ENCODE measurements around the gene DOC2B. TPM values are rescaled to one million over a fixed set of nuclear protein-coding genes. Genes with fewer than 3 reads are reported as not detected.
"Not testable (repeated sequence)": the region's sequence is repeated elsewhere in the genome, so short reads cannot be mapped to it uniquely, and the experiment has no call there.

Gene DOC2B
- total and polyA plus RNA-seq, 4 donors, result 0.13 to 35.3 (median 8.2) TPM

DNA sequence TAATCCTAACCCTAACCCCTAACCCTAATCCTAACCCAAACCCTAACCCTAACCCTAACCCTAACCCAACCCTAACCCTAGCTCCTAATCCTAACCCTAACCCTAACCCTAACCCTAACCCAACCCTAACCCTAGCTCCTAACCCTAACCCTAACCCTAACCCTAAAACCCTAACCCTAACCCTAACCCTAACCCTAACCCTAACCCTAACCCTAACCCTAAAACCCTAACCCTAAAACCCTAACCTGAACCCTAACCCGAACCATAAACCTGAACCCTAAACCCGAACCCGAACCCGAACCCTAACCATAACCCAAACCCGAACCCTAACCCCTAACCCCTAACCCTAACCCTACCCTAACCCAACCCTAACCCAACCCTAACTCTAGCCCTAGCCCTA is 68.3 kb downstream of the DOC2B start:
- H3K27ac ChIP-seq (ENCODE audit: low read depth in 1 of 2, low read length in 2 of 2); DNase-seq; H3K4me1 ChIP-seq (ENCODE audit: control insufficient read depth in 1 of 2, insufficient read depth in 2 of 2, low read length in 2 of 2); H3K9me3 ChIP-seq (ENCODE audit: control insufficient read depth, low read length); H3K36me3 ChIP-seq (ENCODE audit: control insufficient read depth in 1 of 2, insufficient read depth in 2 of 2, low read length in 1 of 2); ATAC-seq (ENCODE audit: low FRiP score); H3K4me3 ChIP-seq (ENCODE audit: low read length in 2 of 2); intact Hi-C loops (cut with DNase I); H3K27me3 ChIP-seq (ENCODE audit: control insufficient read depth in 1 of 2, insufficient read depth in 2 of 2, low read length in 1 of 2): not testable (repeated sequence)
- WGBS, 2 donors, result no CpG with 5 or more reads among the region's 5 CpGs

Other genes with a start within 250 kb of the DOC2B start
- gene SCGB1C2, start 44.1 kb downstream of the DOC2B start, total RNA-seq, result not detected
- not detected for gene SCGB1C2, start 44.1 kb downstream of the DOC2B start, polyA plus RNA-seq
- gene RPH3AL, start 171.2 kb upstream of the DOC2B start, total RNA-seq, result 10 to 100 TPM; 12.5 to 18.1 TPM
- 1 to 10 TPM; 1.6 to 3.5 TPM for gene RPH3AL, start 171.2 kb upstream of the DOC2B start, polyA plus RNA-seq